ENCODE data around the gene MADD.

Gene MADD

GRCh38 chr11:47356998-47357329 lies 87.0 kb downstream of the MADD start:
- no peak for DNase-seq (ENCODE audit: low read depth, low spot score)

GRCh38 chr11:47357985-47358730 lies 88.2 kb downstream of the MADD start:
- no peak for DNase-seq (ENCODE audit: low read depth, low spot score)

GRCh38 chr11:47358731-47359051 lies 88.8 kb downstream of the MADD start:
- no peak for DNase-seq (ENCODE audit: low read depth, low spot score)

GRCh38 chr11:47359162-47359561 lies 89.2 kb downstream of the MADD start:
- no peak for DNase-seq (ENCODE audit: low read depth, low spot score)

GRCh38 chr11:47359586-47359985 lies 89.7 kb downstream of the MADD start:
- DNase-seq (ENCODE audit: low read depth, low spot score), result no peak

- DNase-seq (ENCODE audit: low read depth, low spot score), result no peak
These were observed 90.4 kb downstream of the MADD start for GRCh38 chr11:47360341-47360740.

GRCh38 chr11:47361419-47361818 lies 91.5 kb downstream of the MADD start:
- no peak for DNase-seq (ENCODE audit: low read depth, low spot score)

GRCh38 chr11:47366020-47366490 lies 96.1 kb downstream of the MADD start:
- no peak for DNase-seq (ENCODE audit: low read depth, low spot score)

- DNase-seq (ENCODE audit: low read depth, low spot score), result no peak
These were observed 99.7 kb downstream of the MADD start for GRCh38 chr11:47369676-47370075.

- DNase-seq (ENCODE audit: low read depth, low spot score), result no peak
These were observed 102.5 kb downstream of the MADD start for GRCh38 chr11:47372422-47372821.

GRCh38 chr11:47373876-47374719 lies 104.2 kb downstream of the MADD start:
- peak; percentile 40 for DNase-seq (ENCODE audit: low read depth, low spot score)

GRCh38 chr11:47374720-47375019 lies 104.7 kb downstream of the MADD start:
- no peak for DNase-seq (ENCODE audit: low read depth, low spot score)

GRCh38 chr11:47375020-47375419 lies 105.1 kb downstream of the MADD start:
- no peak for DNase-seq (ENCODE audit: low read depth, low spot score)

- no peak for DNase-seq (ENCODE audit: low read depth, low spot score)
These were observed 105.7 kb downstream of the MADD start for GRCh38 chr11:47375546-47376085.

- DNase-seq (ENCODE audit: low read depth, low spot score), result no peak
These were observed 106.2 kb downstream of the MADD start for GRCh38 chr11:47376107-47376524.

- DNase-seq (ENCODE audit: low read depth, low spot score), result no peak
These were observed 106.8 kb downstream of the MADD start for GRCh38 chr11:47376525-47377371.

- no peak for DNase-seq (ENCODE audit: low read depth, low spot score)
These were observed 107.7 kb downstream of the MADD start for GRCh38 chr11:47377571-47378009.

- no peak for DNase-seq (ENCODE audit: low read depth, low spot score)
These were observed 108.3 kb downstream of the MADD start, which contains the start of gene SPI1 for GRCh38 chr11:47378010-47378835. Gene SPI1 (minus strand): TSS chr11:47378547. CDS start chr11:47378353, 194 bp downstream.

GRCh38 chr11:47378836-47379170 lies 108.9 kb downstream of the MADD start:
- no peak for DNase-seq (ENCODE audit: low read depth, low spot score)

GRCh38 chr11:47379317-47379716 lies 109.4 kb downstream of the MADD start:
- DNase-seq (ENCODE audit: low read depth, low spot score), result no peak
